A549 (cell line): ENCODE results near the gene PNKP.

ENCODE experiments used
- CEBPB ChIP-seq, 2 experiments: fragments of >200 bp in 1 of 2; sonication (Bioruptor Twin) in 1 of 2; formaldehyde crosslinking in 1 of 2; IDR thresholded peaks; 2 replicates each; pipeline ENCODE4 v1.6.1; 2012 to 2016
- REST ChIP-seq: fragments of 200-600 bp; sonication (generic); IDR thresholded peaks from 2 replicates; pipeline ENCODE4 v1.6.1; 2016; ENCODE audit warnings: antibody characterized with exemption, mild to moderate bottlenecking, moderate library complexity

GRCh38 chr19:49850487-49851342 lies 16.7 kb downstream of the PNKP start, which contains the start of gene PTOV1:
- TF ChIP-seq CEBPB (IDR thresholded peaks at IDR 0.05) (no peak), REST (no peak)
